Panc1 (cell line): ENCODE measurements around the gene B9D2. TPM values are rescaled to one million over a fixed set of nuclear protein-coding genes. Genes with fewer than 3 reads are reported as not detected.

Experiments used
- ATAC-seq: fragments of 200-7000 bp; cut with Tn5 transposase; 2 replicates; pipeline ENCODE4 v1.9.1; 2020; ENCODE audit warnings: mild to moderate bottlenecking, moderate library complexity
- BruUV-seq: library from RNA; stranded (reverse); fragments of 400-500 nt; replicated peaks from 2 replicates; lab custom pipeline; 2021; lab: Mats Ljungman, UMichigan
- CTCF ChIA-PET: fragments of 300-600 bp; sonication (Branson Sonifier 250); formaldehyde crosslinking; loops from one replicate; lab custom pipeline; 2022; ENCODE audit warnings: antibody characterized with exemption; lab: Charles Lee
- POLR2A ChIA-PET: fragments of 300-600 bp; sonication (Branson Sonifier 250); formaldehyde crosslinking; loops from one replicate; lab custom pipeline; 2022; ENCODE audit warnings: antibody characterized with exemption; lab: Charles Lee
- DNase-seq: peaks from one replicate; pipeline ENCODE4 v3.0.0-alpha.2; 2010; ENCODE audit warnings: low read depth, low spot score
- H3K27ac ChIP-seq: 2 replicates; pipeline ENCODE4 v1.5.1; 2011; ENCODE audit warnings: mild to moderate bottlenecking, low read length, inconsistent platforms
- H3K27me3 ChIP-seq: fragments of 200-500 bp; sonication (Bioruptor generic); 2 replicates; pipeline ENCODE4 v1.6.0; 2014; ENCODE audit warnings: low read length, inconsistent platforms; ENCODE audit not compliant: control insufficient read depth, insufficient read depth
- H3K36me3 ChIP-seq: fragments of 200-500 bp; sonication (Bioruptor generic); 2 replicates; pipeline ENCODE4 v1.5.1; 2014; ENCODE audit warnings: inconsistent platforms, mild to moderate bottlenecking, low read length, moderate library complexity; ENCODE audit not compliant: control insufficient read depth, insufficient read depth
- H3K4me1 ChIP-seq: 2 replicates; pipeline ENCODE4 v1.5.1; 2011; ENCODE audit warnings: inconsistent platforms, mild to moderate bottlenecking, low read length, moderate library complexity; ENCODE audit not compliant: control insufficient read depth, insufficient read depth
- H3K4me3 ChIP-seq, 2 experiments: 2 replicates each; pipeline ENCODE4 v1.5.1; 2011 to 2012; ENCODE audit warnings: low read depth in 2 of 2, low read length in 2 of 2, mild to moderate bottlenecking in 2 of 2, inconsistent platforms in 1 of 2, moderate library complexity in 1 of 2
- H3K9me3 ChIP-seq: fragments of 200-500 bp; sonication (Bioruptor generic); 2 replicates; pipeline ENCODE4 v1.5.1; 2014; ENCODE audit warnings: low read depth, mild to moderate bottlenecking, inconsistent platforms, low read length, moderate library complexity; ENCODE audit not compliant: control insufficient read depth, insufficient read depth
- POLR2AphosphoS5 ChIP-seq: IDR thresholded peaks from 2 replicates; pipeline ENCODE4 v1.6.1; 2012; ENCODE audit warnings: mild to moderate bottlenecking, low read depth, low read length, moderate library complexity
- REST ChIP-seq, 2 experiments: IDR thresholded peaks; 2 replicates each; pipeline ENCODE4 v1.6.1; 2011 to 2012; ENCODE audit warnings: low read depth in 2 of 2, control low read depth in 1 of 2, low read length in 1 of 2, mild to moderate bottlenecking in 1 of 2, moderate library complexity in 1 of 2; ENCODE audit not compliant: insufficient read depth in 1 of 2
- SIN3A ChIP-seq: IDR thresholded peaks from 2 replicates; pipeline ENCODE4 v1.6.1; 2012; ENCODE audit warnings: low read depth, mild to moderate bottlenecking, low read length, moderate library complexity, borderline replicate concordance; ENCODE audit not compliant: insufficient read depth
- TCF7L2 ChIP-seq: IDR thresholded peaks from 2 replicates; pipeline ENCODE4 v1.6.1; 2011; ENCODE audit warnings: mild to moderate bottlenecking, low read depth, low read length, inconsistent platforms
- in situ Hi-C: cut with HindIII; loops from 2 replicates; pipeline ENCODE4 v1.10.0; 2016; ENCODE audit warnings: low sequenced_read_pairs, low pct_unique_long_range_greater_than_20kb
- intact Hi-C: fragments of 100-400 bp; cut with micrococcal nuclease; formaldehyde crosslinking; loops from one replicate; pipeline ENCODE4 v1.10.0; 2022; ENCODE audit not compliant: unreplicated experiment
- total RNA-seq: library from RNA; stranded (reverse); gene quantifications from one replicate; pipeline ENCODE4 v1.2.1, GENCODE V29; 2021; ENCODE audit not compliant: unreplicated experiment
- TF ChIP-seq, protein P1 (sequence below): fragments of 450-650 bp; IDR thresholded peaks from 2 replicates; pipeline ENCODE4 v1.5.1; 2017; ENCODE audit warnings: mild to moderate bottlenecking

B9D2 gene
- total RNA-seq, 1 experiment from 2014 or later = 7.1 TPM

- H3K4me3 ChIP-seq = no peak overlapping the region
- no peak overlapping the region for H3K27ac ChIP-seq
- H3K27me3 ChIP-seq = no peaks in the 10 kb centered on the region
- intact Hi-C loops (no loop called here), in situ Hi-C loops (no loop called here)
- ChIA-PET CTCF (no interaction called here), POLR2A (no interaction called here)
- DNase-seq = no peak
- peaks cover 3% of the 10 kb centered on the region for H3K4me1 ChIP-seq
- no peak for ATAC-seq
- TF ChIP-seq SIN3A (no peak), TCF7L2 (no peak), REST (IDR thresholded peaks at IDR 0.05; ENCODE audit: insufficient read depth in 1 of 2, low read depth in 2 of 2, low read length in 1 of 2) (no peak), POLR2AphosphoS5 (no peak)
- TF ChIP-seq, protein P1, sequence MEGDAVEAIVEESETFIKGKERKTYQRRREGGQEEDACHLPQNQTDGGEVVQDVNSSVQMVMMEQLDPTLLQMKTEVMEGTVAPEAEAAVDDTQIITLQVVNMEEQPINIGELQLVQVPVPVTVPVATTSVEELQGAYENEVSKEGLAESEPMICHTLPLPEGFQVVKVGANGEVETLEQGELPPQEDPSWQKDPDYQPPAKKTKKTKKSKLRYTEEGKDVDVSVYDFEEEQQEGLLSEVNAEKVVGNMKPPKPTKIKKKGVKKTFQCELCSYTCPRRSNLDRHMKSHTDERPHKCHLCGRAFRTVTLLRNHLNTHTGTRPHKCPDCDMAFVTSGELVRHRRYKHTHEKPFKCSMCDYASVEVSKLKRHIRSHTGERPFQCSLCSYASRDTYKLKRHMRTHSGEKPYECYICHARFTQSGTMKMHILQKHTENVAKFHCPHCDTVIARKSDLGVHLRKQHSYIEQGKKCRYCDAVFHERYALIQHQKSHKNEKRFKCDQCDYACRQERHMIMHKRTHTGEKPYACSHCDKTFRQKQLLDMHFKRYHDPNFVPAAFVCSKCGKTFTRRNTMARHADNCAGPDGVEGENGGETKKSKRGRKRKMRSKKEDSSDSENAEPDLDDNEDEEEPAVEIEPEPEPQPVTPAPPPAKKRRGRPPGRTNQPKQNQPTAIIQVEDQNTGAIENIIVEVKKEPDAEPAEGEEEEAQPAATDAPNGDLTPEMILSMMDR = no peak
- H3K9me3 ChIP-seq = no peaks in the 10 kb centered on the region
- no peaks in the 10 kb centered on the region for H3K36me3 ChIP-seq
- BruUV-seq = no TSS peak
Observed at GRCh38 chr19:41367848-41368301, 3.9 kb upstream of the B9D2 start.

DNA sequence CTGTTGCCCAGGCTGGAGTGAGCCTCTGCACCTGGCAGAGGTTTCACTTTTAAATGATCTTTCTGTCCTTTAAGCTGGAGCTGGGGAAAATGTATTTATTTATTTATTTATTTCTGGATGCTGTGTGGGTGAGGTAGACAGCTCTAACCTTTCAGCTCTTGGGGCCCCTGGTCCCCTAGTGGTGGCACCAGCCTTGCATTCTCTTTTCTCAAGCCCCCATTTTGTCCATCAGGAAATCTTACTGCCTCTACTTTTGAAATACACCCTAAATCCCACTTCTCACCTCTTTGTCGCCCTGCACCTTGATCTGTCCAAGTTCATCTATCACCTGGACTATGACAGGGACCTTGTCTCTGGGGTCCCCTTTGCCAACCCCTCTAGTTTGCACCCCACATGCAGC, 2.1 kb upstream of the B9D2 start:
- Histone ChIP-seq H3K9me3 (no peaks in the 10 kb centered on the region), H3K36me3 (no peaks in the 10 kb centered on the region), H3K4me1 (peaks cover 3% of the 10 kb centered on the region), H3K27ac (no peak overlapping the region), H3K4me3 (no peak overlapping the region), H3K27me3 (no peaks in the 10 kb centered on the region)
- ChIA-PET POLR2A (interaction anchor here (0.7 kb wide), 1 partner anchor 57 kb away, joined by 16 read pairs; no protein-coding TSS in a partner anchor), CTCF (no interaction called here)
- no TSS peak for BruUV-seq
- intact Hi-C loops = no loop called here
- no peak for ATAC-seq
- TF ChIP-seq REST (IDR thresholded peaks at IDR 0.05; ENCODE audit: insufficient read depth in 1 of 2, low read depth in 2 of 2, low read length in 1 of 2) (no peak), POLR2AphosphoS5 (no peak), SIN3A (no peak), TCF7L2 (no peak)
- TF ChIP-seq, protein P1 = no peak
- DNase-seq = no peak
- in situ Hi-C loops = no loop called here
